ENCODE results near the gene PDZRN3. TPM values are rescaled to one million over a fixed set of nuclear protein-coding genes. Genes with fewer than 3 reads are reported as not detected.

The PDZRN3 gene
- total RNA-seq (2014; rRNA removed; shearing (Covaris generic)), result 32.1 and 35.6 TPM in 2 replicates
- 22.3 TPM in 2 replicates for polyA plus RNA-seq (2016; fragmentation: Nextera tagmentation; extraction: Ambion mirVana)

GRCh38 chr3:73624821-73625665 is at the start of gene PDZRN3:
PDZRN3 (minus strand) TSS chr3:73624941.
- H3F3A ChIP-seq (ENCODE audit: insufficient read depth), result peaks cover 7% of the 10 kb centered on the region; the same call in 1 of the 2 replicates
- WGBS, 2 experiments (ENCODE audit: low coverage in 1 of 2, low lambda C conversion rate in 2 of 2, missing lambda C conversion rate in 2 of 2), result 1% methylated on average over 48 to 52 of the region's 55 CpGs
- peak within 1 kb of the TSS; percentile 85 for H3K9ac ChIP-seq
- no peak for TF ChIP-seq EZH2 (IDR thresholded peaks at IDR 0.05; ENCODE audit: insufficient read depth, poor library complexity, severe bottlenecking)
- no peak for TF ChIP-seq EZH2phosphoT487 (IDR thresholded peaks at IDR 0.05; ENCODE audit: insufficient read depth, low read depth)
- peaks cover 46% of the 10 kb centered on the region for H3K79me2 ChIP-seq (ENCODE audit: insufficient read depth)
- in situ Hi-C loops (cut with MboI), result no loop called here
- H2AFZ ChIP-seq, result peak within 1 kb of the TSS; percentile 94
- no peaks in the 10 kb centered on the region for H4K20me1 ChIP-seq (ENCODE audit: insufficient read depth)
- H3K4me2 ChIP-seq (ENCODE audit: unreplicated experiment), result peak within 1 kb of the TSS; percentile 94
- peak; percentile 95 for DNase-seq
- no peaks in the 10 kb centered on the region for H3K9me2 ChIP-seq (ENCODE audit: insufficient read depth)
- H3K27me3 ChIP-seq (replicated peaks; ENCODE audit: insufficient read depth), result no peaks in the 10 kb centered on the region
- H3K36me3 ChIP-seq (ENCODE audit: low read depth), result no peaks in the 10 kb centered on the region
- H3K4me1 ChIP-seq (ENCODE audit: insufficient read depth), result peaks cover 27% of the 10 kb centered on the region
- H3K9me3 ChIP-seq (ENCODE audit: low read depth), result no peaks in the 10 kb centered on the region
- H3K27ac ChIP-seq, result peak within 1 kb of the TSS; percentile 86
- H3K4me3 ChIP-seq, result peak within 1 kb of the TSS; percentile 94

GRCh38 chr3:73674280-73674679 is 49.5 kb upstream of the PDZRN3 start:
- Histone ChIP-seq H3K9me2 (ENCODE audit: insufficient read depth) (no peaks in the 10 kb centered on the region), H2AFZ (no peak overlapping the region), H3K27me3 (replicated peaks; ENCODE audit: insufficient read depth) (no peaks in the 10 kb centered on the region), H3K4me3 (no peak overlapping the region), H3K9ac (no peak overlapping the region), H3K9me3 (ENCODE audit: low read depth) (no peaks in the 10 kb centered on the region), H3K4me1 (ENCODE audit: insufficient read depth) (peaks cover 4% of the 10 kb centered on the region; the same call in 1 of the 2 replicates), H3F3A (ENCODE audit: insufficient read depth) (peaks cover 4% of the 10 kb centered on the region; the same call in 1 of the 2 replicates), H4K20me1 (ENCODE audit: insufficient read depth) (no peaks in the 10 kb centered on the region), H3K79me2 (ENCODE audit: insufficient read depth) (no peaks in the 10 kb centered on the region), H3K36me3 (ENCODE audit: low read depth) (no peaks in the 10 kb centered on the region), H3K27ac (no peak overlapping the region), H3K4me2 (ENCODE audit: unreplicated experiment) (no peak overlapping the region)
- in situ Hi-C loops (cut with MboI), result no loop called here
- TF ChIP-seq EZH2 (IDR thresholded peaks at IDR 0.05; ENCODE audit: insufficient read depth, poor library complexity, severe bottlenecking) (no peak), EZH2phosphoT487 (IDR thresholded peaks at IDR 0.05; ENCODE audit: insufficient read depth, low read depth) (no peak)
- WGBS, 2 experiments (ENCODE audit: low coverage in 1 of 2, low lambda C conversion rate in 2 of 2, missing lambda C conversion rate in 2 of 2), result 92 to 97% methylated on average over 5 of the region's 5 CpGs
- DNase-seq, result no peak

- Histone ChIP-seq H3K4me2 (ENCODE audit: unreplicated experiment) (peak overlapping the region; percentile 25), H3F3A (ENCODE audit: insufficient read depth) (peaks cover 8% of the 10 kb centered on the region; the same call in 1 of the 2 replicates), H4K20me1 (ENCODE audit: insufficient read depth) (no peaks in the 10 kb centered on the region), H3K27ac (peak overlapping the region; percentile 13; the same call in 1 of the 2 replicates), H3K79me2 (ENCODE audit: insufficient read depth) (no peaks in the 10 kb centered on the region), H3K36me3 (ENCODE audit: low read depth) (no peaks in the 10 kb centered on the region), H3K4me3 (0 out of 2 replicates have a peak overlapping the region, but pooled peaks have one; percentile 2), H3K4me1 (ENCODE audit: insufficient read depth) (peaks cover 10% of the 10 kb centered on the region), H3K9me2 (ENCODE audit: insufficient read depth) (no peaks in the 10 kb centered on the region), H2AFZ (peak overlapping the region; percentile 51), H3K9ac (no peak overlapping the region), H3K9me3 (ENCODE audit: low read depth) (no peaks in the 10 kb centered on the region), H3K27me3 (replicated peaks; ENCODE audit: insufficient read depth) (no peaks in the 10 kb centered on the region)
- TF ChIP-seq EZH2 (IDR thresholded peaks at IDR 0.05; ENCODE audit: insufficient read depth, poor library complexity, severe bottlenecking) (no peak), EZH2phosphoT487 (IDR thresholded peaks at IDR 0.05; ENCODE audit: insufficient read depth, low read depth) (no peak)
- in situ Hi-C loops (cut with MboI), result no loop called here
- DNase-seq, result peak; percentile 35
- WGBS, 2 experiments (ENCODE audit: low coverage in 1 of 2, low lambda C conversion rate in 2 of 2, missing lambda C conversion rate in 2 of 2), result 11 to 19% methylated on average over 3 of the region's 3 CpGs
These were observed 44.5 kb upstream of the PDZRN3 start for GRCh38 chr3:73669260-73669659.

- H3K4me1 ChIP-seq (ENCODE audit: insufficient read depth), result peaks cover 10% of the 10 kb centered on the region
- peaks cover 8% of the 10 kb centered on the region; the same call in 1 of the 2 replicates for H3F3A ChIP-seq (ENCODE audit: insufficient read depth)
- no peaks in the 10 kb centered on the region for H3K9me2 ChIP-seq (ENCODE audit: insufficient read depth)
- no peaks in the 10 kb centered on the region for H3K9me3 ChIP-seq (ENCODE audit: low read depth)
- no peak for DNase-seq
- TF ChIP-seq EZH2phosphoT487 (IDR thresholded peaks at IDR 0.05; ENCODE audit: insufficient read depth, low read depth), result no peak
- TF ChIP-seq EZH2 (IDR thresholded peaks at IDR 0.05; ENCODE audit: insufficient read depth, poor library complexity, severe bottlenecking), result no peak
- 92 to 96% methylated on average over 1 of the region's 1 CpG for WGBS, 2 experiments (ENCODE audit: low coverage in 1 of 2, low lambda C conversion rate in 2 of 2, missing lambda C conversion rate in 2 of 2)
- no peak overlapping the region for H2AFZ ChIP-seq
- H4K20me1 ChIP-seq (ENCODE audit: insufficient read depth), result no peaks in the 10 kb centered on the region
- no peak overlapping the region for H3K4me2 ChIP-seq (ENCODE audit: unreplicated experiment)
- no peak overlapping the region for H3K27ac ChIP-seq
- no peaks in the 10 kb centered on the region for H3K36me3 ChIP-seq (ENCODE audit: low read depth)
- H3K9ac ChIP-seq, result no peak overlapping the region
- in situ Hi-C loops (cut with MboI), result no loop called here
- H3K4me3 ChIP-seq, result no peak overlapping the region
- H3K79me2 ChIP-seq (ENCODE audit: insufficient read depth), result no peaks in the 10 kb centered on the region
- no peaks in the 10 kb centered on the region for H3K27me3 ChIP-seq (replicated peaks; ENCODE audit: insufficient read depth)
These were observed 43.6 kb upstream of the PDZRN3 start for GRCh38 chr3:73668391-73668790.
